Activated CD8-positive, alpha-beta memory T cell treated with anti-CD3 and anti-CD28 coated beads for 24 hours (primary cell): Measurements from ENCODE around the gene UBALD2.
"Not testable (repeated sequence)": the region's sequence is repeated elsewhere in the genome, so short reads cannot be mapped to it uniquely, and the experiment has no call there.

ENCODE experiments used
- DNase-seq: peaks from one replicate; pipeline ENCODE4 v3.0.0-alpha.2; 2020

UBALD2 gene

DNA sequence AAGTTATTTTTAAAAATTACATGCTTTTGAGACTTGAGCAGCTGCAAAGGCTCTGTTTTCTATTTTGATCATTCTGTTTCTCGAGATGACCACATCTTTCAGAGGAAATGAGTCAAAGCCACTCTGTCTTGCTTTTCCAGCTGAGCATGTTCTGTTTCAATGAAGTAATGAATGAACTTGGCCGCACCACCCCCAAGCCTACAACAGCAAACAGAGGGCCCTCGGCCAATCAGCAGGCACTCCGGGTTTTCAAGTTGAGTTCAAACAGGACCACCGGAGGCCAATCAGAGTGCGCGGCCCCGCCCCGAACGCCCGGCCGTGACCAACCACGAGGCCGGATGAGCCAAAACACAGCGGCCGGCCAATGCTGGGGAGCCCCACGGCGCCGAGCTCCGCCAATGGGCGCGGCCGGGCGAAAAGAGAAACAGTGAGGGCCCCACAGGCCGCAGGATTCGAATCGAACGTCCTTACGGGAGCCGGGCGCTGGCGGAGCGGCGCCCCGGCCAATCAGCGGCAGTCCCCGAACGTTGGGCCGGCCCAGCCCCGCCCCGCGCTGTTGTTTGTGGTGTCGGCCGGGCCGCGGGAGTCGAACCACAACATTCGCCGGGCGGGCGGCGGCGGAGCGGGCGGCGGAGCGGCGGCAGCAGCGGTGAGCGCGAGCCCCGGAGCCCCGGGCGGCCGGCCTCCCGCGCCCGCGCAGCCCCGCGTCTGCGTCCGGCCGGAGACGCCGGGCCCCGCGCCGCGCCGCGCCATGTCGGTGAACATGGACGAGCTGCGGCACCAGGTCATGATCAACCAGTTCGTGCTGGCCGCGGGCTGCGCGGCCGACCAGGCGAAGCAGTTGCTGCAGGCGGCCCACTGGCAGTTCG is at the start of gene UBALD2:
UBALD2 (plus strand) TSS at position 594 of the 869 bp plus-strand sequence; CDS start at position 752, 158 bp downstream.
- DNase-seq: peak; percentile 98

DNA sequence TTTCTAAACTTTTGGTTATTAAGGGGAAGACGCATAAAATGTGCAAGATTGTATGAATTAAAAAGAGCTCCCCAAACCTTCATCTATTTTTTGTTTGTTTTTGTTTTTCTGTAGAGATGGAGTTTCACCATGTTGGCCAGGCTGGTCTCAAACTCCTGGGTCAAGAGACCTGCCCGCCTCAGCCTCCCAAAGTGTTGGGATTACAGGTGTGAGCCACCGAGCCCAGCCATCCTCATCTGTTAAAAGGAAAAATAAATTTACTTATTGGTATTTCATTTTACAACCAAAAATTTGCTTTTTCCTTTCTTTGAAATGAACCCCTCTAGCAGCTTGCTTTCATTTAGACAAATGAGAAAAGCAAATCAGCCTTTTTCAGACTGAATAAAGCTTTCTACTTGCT is 48.1 kb upstream of the UBALD2 start:
- DNase-seq: no peak

DNA sequence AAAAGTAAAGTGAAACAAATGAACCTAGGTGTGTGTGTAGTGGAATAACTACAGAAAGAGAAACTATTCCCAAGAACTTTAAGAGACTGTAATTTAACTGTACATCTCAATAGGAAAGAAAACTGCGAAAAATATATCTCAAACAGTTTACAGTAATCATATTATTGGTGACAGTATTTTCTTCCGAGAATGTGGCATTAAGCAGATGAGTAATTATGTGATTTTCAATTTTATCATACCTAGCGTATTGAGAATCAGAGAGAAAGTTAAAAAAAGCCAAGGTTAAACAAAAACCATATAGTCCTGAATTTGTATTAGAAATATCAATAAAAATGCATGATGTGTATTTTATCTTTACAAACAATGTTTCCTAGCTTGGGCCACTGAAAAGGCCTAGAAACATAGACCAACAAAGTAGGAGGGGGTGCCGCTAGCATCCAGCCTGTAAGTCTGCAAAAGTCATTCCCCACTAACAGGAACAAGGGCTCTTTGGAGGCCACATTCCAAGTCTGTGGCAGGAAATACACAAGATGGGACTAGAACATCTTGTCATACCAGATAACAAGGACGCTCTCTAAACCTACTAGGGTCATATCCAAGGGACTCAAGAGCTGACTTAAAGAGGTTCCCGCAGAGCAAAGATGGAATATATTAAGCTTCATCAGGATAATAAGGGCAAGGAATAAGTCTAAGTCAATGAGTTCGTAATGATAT is 45.3 kb upstream of the UBALD2 start:
- no peak for DNase-seq

DNA sequence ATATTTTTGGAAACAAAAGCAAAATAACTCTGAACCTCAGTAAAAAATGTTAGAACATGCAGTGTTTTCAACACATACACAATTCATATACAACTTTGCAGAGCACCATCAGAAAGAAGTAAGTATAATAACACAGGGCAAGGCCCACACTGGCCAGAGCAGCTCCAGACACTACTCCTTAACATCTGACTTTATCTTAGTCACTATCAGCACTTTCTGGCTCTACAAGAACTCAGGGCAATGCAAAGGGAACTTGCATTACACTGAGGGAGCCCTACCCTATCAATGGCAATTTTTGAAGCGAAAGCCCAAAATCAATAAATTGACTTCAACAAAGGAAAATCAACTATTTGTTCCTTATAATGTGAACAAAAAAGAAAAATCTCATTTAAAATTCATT is 41.3 kb upstream of the UBALD2 start:
- no peak for DNase-seq

DNA sequence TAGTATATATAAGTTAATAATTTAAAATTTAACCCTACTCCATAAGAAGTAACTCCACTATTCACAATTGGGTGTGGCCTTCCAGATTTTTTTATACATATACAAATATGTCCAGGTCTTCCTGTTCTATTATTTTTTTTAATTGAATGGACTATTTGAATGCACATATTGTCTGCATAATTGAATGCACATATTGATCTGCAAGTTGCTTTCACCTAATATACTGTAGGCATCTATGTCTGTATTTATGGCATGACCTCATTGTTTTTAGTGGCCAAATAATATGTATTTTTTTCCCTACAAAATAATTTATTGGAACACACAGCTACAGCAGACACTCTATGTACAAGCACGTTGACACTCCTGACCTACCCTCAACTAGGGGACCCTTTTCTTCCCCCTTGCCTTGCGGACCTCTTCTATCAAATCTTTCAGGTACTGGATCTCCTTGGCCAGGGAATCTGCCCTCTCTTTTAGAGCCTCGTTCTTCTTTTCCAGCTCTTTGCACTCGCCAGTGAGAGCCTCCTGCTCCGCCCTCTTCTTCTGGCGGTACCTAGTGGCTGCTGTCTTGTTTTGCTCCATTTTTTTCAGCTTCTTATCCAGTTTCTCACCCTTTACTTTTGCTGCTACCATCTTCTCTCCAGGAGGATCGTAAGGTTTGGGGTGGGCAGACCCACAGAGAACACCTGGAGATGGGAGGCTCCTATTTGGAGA is 39.6 kb upstream of the UBALD2 start:
- DNase-seq: not testable (repeated sequence)

DNA sequence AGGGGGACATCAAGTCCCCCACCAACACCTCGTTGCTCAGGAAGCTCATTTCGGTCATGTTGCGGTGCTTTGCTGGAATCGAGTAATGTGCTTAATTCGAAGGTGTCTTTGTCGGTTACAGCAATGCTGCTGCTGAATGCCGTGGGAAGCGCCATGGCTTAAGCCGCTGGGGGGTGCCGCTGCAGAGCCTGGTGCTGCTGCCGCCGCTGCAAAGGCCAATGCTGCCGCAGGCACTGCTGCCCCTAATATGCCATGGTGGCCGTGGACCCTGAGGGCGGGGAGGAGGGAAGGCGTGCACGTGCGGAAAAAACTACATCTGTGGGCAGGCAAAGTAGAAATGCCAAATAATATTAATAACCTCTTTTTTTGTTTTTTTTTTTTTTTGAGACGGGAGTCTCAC is 38.4 kb upstream of the UBALD2 start:
- not testable (repeated sequence) for DNase-seq

DNA sequence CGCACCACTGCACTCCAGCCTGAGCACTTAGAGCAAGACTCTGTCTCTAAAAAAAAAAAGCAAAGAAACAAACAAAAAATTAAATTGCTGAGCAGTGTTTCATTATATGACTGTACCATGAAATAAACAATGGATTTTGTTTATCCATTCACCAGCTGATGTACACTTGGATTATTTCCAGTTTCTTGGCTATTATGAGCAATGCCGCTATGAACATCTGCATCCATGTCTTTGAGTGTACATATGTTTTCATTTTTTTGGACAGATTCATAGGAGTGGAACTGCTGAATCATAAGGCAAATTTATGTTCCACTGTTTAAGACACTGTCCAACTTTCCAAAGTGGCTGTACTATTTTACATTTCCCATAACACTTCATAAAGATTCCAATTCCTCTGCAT is 32.8 kb upstream of the UBALD2 start:
- no peak for DNase-seq

DNA sequence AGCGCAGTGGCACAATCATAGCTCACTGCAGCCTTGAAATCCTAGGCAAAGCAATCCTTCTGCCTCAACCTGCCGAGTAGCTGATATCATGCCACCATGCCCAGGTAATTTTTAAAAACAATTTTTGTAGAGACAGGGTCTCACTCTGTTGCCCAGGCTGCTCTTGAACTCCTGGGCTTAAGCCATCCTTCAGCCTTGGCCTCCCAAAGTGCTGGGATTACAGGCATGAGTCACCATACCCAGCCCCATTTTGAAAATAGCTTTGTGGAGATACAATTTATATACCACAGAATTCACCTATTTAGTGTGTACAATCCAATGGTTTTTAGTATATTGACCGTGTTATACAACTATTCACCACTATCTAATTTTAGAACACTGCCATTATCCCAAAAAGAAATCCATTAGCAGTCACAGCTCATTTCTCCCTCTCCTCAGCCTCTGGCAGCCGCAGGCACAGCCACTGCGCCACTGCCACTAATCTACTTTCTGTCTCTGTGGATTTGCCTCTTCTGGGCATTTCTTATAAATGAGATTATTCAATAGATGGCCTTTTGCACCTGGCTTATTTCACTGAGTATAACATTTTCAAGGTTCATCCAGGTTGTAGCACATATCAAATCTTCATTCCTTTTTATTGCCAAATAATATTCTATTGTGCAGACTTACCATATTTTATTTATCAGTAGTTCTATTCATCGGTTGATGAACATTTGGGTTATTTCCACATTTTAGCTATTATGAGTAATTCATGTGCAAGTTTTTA is 31.4 kb upstream of the UBALD2 start:
- DNase-seq: no peak

DNA sequence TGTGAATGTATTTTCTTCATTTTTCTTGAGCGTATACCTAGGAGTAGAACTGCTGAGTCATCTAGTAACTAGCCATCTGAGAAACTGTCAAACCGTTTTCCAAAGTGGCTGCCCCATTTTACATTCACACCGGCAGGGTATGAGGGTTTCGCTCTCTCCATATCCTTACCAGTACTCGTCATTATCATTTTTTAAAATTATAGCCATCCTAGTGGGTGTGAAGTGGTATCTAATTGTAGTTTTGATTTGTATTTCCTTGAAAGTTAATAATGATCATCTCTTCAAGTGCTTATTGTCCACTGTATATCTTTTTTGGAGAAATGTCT is 30.8 kb upstream of the UBALD2 start:
- DNase-seq: no peak

DNA sequence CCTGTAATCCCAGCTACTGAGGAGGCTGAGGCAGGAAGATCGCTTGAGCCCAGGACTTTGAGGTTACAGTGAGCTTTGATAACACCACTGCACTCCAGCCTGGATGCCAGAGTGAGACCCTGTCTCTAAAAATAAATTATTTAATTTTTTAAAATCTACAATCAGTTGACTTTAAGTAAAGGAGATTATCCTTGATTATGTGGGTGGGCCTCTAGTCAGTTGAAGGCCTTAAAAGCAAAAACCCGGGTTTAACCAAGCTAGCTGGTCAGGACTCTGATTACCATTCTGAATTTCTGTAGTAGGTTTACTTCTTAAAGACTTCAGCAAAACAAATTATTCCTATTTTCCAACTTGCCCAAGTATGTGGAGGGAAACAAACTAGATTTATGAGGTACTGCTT is 29.3 kb upstream of the UBALD2 start:
- no peak for DNase-seq

DNA sequence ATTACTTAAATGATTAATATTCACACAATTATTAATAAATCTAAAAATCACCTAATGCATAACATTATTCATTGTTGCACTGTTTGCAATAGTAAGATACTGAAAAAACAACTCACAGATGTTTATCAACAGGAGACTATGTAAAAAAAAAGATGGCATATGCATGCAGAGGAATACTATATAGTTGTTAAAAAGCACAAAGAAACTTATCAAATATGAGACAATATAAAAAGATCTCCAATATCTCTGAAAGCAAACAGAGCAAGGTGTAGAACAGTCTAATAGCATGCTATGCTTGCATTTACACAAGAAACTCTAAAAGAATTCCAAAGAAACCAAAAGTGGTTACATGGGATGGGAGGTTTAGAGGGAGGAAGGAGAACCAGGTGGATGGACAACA is 28.5 kb upstream of the UBALD2 start:
- no peak for DNase-seq

DNA sequence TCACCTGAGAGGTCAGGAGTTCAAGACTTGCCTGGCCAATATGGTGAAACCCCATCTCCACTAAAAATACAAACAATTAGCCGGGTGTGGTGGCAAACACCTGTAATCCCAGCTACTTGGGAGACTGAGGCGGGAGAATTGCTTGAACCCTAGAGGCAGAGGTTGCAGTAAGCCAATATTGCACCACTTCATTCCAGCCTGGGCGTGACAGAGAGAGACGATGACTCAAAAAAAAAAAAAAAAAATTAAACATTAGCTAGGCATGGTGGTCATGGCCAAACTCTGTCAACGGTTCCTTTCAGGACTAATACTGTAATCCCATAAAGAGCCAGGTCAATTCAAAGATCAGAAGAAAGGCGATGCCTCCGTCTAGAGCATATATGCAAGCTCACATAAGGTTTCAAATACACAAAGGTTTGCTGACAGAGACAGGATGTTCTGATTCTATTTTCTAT is 27.3 kb upstream of the UBALD2 start:
- no peak for DNase-seq

DNA sequence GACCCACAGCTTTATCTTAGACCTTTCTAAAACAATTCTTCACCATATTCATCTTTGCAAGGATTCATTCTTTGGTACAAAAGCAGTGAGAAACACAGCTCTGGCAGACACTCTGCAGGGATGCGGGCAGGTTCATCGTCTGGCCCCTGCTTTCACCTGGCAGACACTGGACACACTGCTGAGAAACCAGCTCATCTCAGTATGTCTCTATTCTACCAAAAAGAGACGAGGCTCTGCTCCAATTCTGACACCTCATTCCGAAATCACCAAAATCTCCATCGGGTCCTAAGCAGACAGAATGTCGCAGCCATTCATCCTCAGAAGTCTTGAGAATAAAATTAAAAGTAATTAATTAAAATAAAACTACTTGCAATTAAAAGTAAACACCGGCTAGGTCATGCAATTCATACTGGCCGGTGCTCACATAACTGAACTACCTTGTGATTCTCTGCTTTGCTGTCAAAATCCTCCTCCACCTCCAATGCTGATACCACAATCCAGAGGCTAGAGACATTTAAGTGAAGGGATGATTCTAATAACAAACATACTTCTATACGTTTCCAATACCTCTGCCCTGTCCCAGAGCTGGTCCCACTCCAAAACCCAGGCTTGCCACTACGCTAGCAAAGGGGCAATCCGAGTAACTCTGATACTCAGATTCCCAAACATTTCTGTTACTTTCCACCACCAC is 26.2 kb upstream of the UBALD2 start:
- DNase-seq: no peak

DNA sequence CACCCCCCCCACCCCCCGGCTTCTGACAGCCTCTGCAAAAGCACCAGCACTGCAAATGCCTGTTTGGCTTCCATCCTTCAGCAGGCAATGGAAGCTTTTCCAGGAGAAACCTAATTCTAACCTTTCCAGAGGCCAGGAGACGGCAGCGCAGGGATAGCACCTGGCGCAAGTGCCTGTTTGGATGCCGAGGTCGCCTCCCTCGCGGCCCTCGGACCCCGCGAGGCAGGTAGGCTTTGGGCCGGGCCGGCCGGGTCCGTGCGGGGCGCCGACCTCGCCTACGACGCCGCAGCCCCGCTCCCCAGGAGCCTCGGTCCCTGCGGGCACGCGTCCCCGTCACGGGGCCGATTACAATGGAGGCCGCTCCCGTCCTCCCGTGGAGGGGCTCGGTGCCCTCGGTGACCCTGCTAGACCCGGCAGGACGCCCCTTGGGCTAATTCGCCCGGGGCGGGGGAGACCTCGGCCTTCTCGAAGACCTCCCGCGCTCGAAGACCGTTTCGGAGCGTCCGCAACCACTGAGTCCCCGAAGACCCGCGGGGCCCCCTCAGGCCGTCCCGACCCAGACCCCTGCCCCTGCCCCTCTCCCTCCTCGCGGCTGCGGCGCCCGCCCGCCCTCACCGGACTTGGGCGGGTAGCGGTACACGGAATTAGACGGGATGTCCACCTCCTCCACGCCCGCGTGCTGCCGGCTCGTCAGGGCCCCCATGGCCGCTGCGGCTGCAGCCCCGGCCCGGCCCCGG is 25.4 kb upstream of the UBALD2 start:
- DNase-seq: peak; percentile 79

DNA sequence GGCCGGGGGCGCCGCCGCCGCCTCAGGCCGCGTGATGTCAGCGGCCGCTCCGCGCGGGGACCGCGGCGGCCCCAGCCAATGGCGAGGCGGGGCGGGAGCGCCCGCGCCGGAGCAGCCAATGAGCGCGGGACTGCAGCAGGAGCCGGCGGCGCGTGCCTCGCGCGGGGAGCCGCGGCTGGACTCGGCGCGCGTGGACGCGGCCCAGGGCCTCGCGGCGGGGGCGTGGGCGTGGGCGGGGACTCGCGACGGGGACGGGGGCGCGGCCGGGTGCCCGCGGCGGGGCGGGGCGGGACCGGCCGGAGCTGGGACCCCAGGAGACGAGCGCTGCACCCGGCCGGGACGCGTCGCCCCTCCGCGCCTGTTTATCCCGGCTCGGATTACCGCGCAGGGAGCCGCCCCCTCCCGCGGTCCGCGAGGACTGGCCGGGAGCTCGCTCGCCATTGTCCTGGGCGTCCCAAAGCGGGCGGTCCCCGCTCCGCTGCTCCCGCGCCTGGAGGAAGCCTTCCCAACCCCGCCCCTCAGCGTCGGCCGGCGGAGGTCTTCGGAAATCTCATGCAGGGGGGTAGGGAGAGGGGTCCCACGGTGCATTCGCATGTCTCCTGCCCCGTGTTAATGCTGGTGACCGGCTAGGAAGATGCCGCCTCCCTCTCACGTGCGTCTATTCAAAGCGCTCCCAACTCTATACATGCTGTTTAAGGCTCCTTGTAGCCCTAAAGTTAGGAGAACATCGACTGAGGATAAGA is 24.5 kb upstream of the UBALD2 start, which contains the start of gene RNF157:
RNF157 (minus strand) TSS at position 33 of the 743 bp plus-strand sequence. CDS start 253 bp downstream, outside the sequence.
- peak; percentile 83 for DNase-seq

DNA sequence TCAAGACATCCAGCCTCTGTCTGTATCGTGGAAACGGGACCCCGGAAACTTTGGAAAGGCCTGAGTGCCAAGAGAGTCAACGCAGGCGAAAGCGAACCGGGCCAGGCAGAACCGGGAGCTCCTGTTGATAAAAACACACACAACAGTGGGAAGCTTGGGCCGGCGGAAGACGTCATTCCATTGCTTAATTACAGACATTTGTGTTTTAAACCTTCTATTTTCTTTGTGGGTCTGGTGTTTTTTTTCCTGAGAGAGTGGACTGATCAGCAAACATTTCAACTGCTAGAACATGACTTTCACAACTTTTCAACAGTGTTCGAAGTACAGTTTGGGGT is 24.0 kb upstream of the UBALD2 start:
- no peak for DNase-seq

DNA sequence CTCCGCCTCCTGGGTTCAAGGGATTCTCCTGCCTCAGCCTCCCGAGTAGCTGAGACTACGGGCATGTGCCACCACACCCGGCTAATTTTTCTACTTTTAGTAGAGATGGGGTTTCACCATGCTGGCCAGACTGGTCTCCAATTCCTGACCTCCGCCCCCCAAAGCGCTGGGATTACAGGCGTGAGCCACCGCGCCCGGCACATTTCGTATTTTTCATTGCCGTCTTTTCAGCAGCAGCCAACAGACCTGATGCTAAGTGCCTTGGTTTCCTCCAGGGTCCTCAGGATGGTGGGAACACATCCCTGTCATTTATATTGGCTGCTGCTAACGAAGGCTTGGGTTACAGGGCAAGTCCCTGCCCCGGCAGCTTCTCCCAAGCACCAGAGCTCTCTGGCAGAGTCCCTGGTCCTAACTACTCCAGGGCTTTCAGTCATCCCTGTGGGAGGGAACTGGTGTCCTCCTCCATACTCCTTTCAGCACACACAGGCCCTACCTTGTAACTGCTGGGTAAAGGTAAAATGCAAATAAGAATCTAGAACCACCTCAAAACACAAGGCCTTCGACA is 23.4 kb upstream of the UBALD2 start:
- DNase-seq: peak; percentile 54

DNA sequence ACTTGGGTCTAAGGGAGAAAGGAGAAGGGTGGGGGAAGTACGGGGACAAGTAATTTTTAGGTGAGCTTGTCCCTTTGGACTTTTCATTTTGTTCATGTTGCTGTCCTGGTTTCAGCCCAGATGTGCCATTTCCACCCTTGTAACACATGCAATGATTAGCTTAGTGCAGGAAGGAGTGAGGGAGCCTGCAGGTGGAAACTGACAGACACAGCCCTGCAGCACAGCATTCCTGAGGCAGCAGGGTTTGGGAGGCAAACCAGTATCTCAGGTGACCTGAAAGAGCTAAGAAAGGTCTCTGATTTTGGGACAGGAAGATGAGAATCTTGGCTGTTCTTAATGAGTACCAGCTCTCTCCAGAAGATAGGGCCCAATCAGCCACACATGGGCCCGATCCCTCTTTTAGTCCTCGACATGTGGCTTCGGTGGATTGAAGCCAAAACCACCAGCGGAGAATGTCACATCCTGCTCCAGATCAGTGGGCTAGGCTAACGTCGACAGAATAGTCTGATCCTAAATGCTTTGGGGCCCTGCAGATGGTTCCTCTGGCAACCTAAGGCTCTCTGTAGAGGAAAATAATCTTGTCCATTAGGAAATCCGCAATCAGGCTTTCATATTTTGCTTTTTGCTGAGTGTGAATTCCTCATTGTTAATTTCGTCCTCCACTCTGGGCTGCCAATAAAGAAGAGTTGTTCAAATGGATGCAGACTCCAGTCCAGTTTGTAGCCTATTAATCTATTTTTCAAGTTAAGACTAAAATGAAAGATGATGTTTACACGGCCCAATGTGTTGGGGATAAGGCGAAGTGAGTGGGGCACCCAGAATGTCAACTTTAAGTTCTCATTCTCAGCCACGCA is 21.1 kb upstream of the UBALD2 start:
- peak; percentile 58 for DNase-seq

DNA sequence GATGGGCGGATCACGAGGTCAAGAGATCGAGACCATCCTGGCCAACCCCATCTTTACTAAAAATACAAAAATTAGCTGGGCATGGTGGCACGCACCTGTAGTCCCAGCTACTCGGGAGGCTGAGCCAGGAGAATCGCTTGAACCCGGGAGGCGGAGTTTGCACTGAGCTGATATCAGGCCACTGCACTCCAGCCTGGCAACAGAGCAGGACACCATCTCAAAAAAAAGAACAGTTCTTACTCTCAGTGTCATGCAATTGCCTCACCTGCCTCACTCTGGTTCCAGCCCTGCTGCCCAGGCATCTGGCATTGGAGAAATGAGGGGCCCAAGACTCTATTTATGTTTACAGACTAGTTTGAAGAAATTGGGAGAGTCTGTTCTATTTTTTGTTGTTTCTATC is 20.4 kb upstream of the UBALD2 start:
- DNase-seq: peak; percentile 37
